ENCODE measurements around the gene DNM1.

DNA sequence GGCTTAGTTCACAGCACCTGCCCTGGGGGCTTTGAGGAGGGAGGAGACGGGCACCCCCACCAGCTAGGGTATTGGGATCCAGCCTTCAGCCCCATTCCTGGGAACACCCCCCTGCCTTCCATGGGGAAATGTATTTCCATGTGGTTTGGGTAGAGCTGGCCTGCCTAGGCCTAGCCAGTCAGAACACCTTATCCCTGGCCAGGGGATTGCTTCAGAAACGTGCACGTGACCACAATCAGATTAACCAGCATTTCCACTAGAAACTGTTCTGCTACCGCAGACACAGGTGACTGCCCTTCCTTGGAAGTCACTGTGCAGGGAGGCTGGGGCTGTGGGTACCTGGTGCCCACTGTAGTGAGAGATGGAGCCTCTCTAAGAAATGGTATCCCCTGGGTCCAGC is 29.1 kb upstream of the DNM1 start:
- no peak for TF ChIP-seq POLR2A (IDR thresholded peaks at IDR 0.05)
- TF ChIP-seq, protein P1, sequence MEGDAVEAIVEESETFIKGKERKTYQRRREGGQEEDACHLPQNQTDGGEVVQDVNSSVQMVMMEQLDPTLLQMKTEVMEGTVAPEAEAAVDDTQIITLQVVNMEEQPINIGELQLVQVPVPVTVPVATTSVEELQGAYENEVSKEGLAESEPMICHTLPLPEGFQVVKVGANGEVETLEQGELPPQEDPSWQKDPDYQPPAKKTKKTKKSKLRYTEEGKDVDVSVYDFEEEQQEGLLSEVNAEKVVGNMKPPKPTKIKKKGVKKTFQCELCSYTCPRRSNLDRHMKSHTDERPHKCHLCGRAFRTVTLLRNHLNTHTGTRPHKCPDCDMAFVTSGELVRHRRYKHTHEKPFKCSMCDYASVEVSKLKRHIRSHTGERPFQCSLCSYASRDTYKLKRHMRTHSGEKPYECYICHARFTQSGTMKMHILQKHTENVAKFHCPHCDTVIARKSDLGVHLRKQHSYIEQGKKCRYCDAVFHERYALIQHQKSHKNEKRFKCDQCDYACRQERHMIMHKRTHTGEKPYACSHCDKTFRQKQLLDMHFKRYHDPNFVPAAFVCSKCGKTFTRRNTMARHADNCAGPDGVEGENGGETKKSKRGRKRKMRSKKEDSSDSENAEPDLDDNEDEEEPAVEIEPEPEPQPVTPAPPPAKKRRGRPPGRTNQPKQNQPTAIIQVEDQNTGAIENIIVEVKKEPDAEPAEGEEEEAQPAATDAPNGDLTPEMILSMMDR (IDR thresholded peaks at IDR 0.05): no peak
